ENCODE data around the gene TAGLN. TPM values are rescaled to one million over a fixed set of nuclear protein-coding genes. Genes with fewer than 3 reads are reported as not detected.

The TAGLN gene
- total RNA-seq, result 275 and 541 TPM in 2 replicates

GRCh38 chr11:117199053-117199915 lies at the start of gene TAGLN:
TSS of gene TAGLN (plus strand) at chr11:117199370. CDS start at chr11:117203014, 3,644 bp downstream.

GRCh38 chr11:117178210-117179034 lies 20.7 kb upstream of the TAGLN start, which contains the start of gene SIDT2:
TSS of gene SIDT2 (plus strand) at chr11:117178743. CDS start at chr11:117179264, 521 bp downstream.

GRCh38 chr11:117231842-117232091 lies 32.6 kb downstream of the TAGLN start, which contains the start of gene PCSK7:
TSS of gene PCSK7 (minus strand) at chr11:117232073. CDS start at chr11:117229844, 2,229 bp downstream.

GRCh38 chr11:117232092-117232878 lies 33.1 kb downstream of the TAGLN start, which contains the start of gene RNF214:
TSS of gene RNF214 (plus strand) at chr11:117232671. CDS start at chr11:117234273, 1,602 bp downstream.

Other genes starting within 250 kb of the TAGLN start
- gene SIK3, start 100.9 kb upstream of the TAGLN start, total RNA-seq, result 9.0 and 13.2 TPM in 2 replicates
- 111 and 136 TPM in 2 replicates for gene PAFAH1B2, start 55.1 kb upstream of the TAGLN start, total RNA-seq
- 21.3 and 25.2 TPM in 2 replicates for gene SIDT2, start 20.6 kb upstream of the TAGLN start, total RNA-seq
- gene PCSK7, start 32.7 kb downstream of the TAGLN start, total RNA-seq, result 30.7 and 41.4 TPM in 2 replicates
- 6.7 and 7.9 TPM in 2 replicates for gene RNF214, start 33.3 kb downstream of the TAGLN start, total RNA-seq
- gene BACE1-AS, start 92.0 kb downstream of the TAGLN start, total RNA-seq, result 1.6 and 1.9 TPM in 2 replicates
- 18.1 and 24.4 TPM in 2 replicates for gene BACE1, start 116.9 kb downstream of the TAGLN start, total RNA-seq
- 26.2 and 27.4 TPM in 2 replicates for gene CEP164, start 128.5 kb downstream of the TAGLN start, total RNA-seq